Body of pancreas (tissue), 4 donors: ENCODE results near the gene UBN1.

Experiments
- POLR2A ChIP-seq, 3 donors: fragments of 450-650 bp; IDR thresholded peaks; one replicate each; pipeline ENCODE4 v1.6.1; 2016; ENCODE audit warnings: antibody characterized with exemption in 3 of 3, mild to moderate bottlenecking in 2 of 3
- TF ChIP-seq, protein P1 (sequence below), 7 experiments: fragments of 450-650 bp in 4 of 7; fragments of 200-600 bp in 3 of 7; sonication (generic) in 3 of 7; IDR thresholded peaks; one replicate each; pipeline ENCODE4 v1.5.1; 2016 to 2019; ENCODE audit warnings: antibody characterized with exemption in 7 of 7

DNA sequence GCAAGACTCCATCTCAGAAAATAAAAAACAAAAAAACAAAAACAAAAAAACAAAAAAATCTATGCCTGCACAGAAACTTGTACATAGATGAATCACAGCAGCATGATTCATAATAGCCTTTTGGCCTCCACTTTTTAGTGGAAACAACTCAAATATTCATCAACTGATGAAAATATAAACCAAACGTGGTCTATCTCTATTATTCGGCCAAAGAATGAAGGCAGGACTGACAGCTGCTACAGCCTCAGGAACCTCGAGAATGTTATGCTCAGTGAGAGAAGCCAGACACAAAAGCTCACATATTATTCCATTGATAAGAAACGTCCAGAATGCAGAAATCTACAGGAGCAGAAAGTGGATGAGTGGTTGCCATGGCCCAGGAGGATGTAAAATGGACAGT, 69.8 kb downstream of the UBN1 start:
- TF ChIP-seq, protein P1, sequence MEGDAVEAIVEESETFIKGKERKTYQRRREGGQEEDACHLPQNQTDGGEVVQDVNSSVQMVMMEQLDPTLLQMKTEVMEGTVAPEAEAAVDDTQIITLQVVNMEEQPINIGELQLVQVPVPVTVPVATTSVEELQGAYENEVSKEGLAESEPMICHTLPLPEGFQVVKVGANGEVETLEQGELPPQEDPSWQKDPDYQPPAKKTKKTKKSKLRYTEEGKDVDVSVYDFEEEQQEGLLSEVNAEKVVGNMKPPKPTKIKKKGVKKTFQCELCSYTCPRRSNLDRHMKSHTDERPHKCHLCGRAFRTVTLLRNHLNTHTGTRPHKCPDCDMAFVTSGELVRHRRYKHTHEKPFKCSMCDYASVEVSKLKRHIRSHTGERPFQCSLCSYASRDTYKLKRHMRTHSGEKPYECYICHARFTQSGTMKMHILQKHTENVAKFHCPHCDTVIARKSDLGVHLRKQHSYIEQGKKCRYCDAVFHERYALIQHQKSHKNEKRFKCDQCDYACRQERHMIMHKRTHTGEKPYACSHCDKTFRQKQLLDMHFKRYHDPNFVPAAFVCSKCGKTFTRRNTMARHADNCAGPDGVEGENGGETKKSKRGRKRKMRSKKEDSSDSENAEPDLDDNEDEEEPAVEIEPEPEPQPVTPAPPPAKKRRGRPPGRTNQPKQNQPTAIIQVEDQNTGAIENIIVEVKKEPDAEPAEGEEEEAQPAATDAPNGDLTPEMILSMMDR (IDR thresholded peaks at IDR 0.05), result no peak
- TF ChIP-seq POLR2A (IDR thresholded peaks at IDR 0.05), result no peak
